SK-N-SH (cell line): Measurements from ENCODE around the gene WFIKKN1. TPM values are rescaled to one million over a fixed set of nuclear protein-coding genes. Genes with fewer than 3 reads are reported as not detected.

Experiments used
- CTCF ChIA-PET: fragments of 300-600, 350-600 bp; formaldehyde crosslinking; extraction: SDS; loops from one replicate; lab custom pipeline; 2021; lab: Yijun Ruan, JAX
- POLR2A ChIA-PET: fragments of 350-600 bp; sonication (Branson Sonifier 250); formaldehyde crosslinking; extraction: SDS; loops from one replicate; lab custom pipeline; 2020; ENCODE audit warnings: antibody characterized with exemption, inconsistent platforms; lab: Yijun Ruan, JAX
- DNase-seq: peaks from one replicate; pipeline ENCODE4 v3.0.0; 2012
- H2AFZ ChIP-seq: fragments of 200-600 bp; sonication (generic); 2 replicates; pipeline ENCODE4 v1.8.1; 2016; ENCODE audit warnings: antibody characterized with exemption, mild to moderate bottlenecking, low read depth
- H3F3A ChIP-seq: fragments of 200-600 bp; sonication (generic); replicated peaks from 2 replicates; pipeline ENCODE3; 2016; ENCODE audit warnings: antibody characterized with exemption, mild to moderate bottlenecking; ENCODE audit not compliant: insufficient read depth
- H3K27ac ChIP-seq, 2 experiments: fragments of 200-500 bp in 1 of 2; fragments of 200-600 bp in 1 of 2; sonication (Bioruptor generic) in 1 of 2; sonication (generic), shearing (Covaris generic) in 1 of 2; 2 replicates each; pipeline versions ENCODE4 v1.5.1 to v1.6.1; 2014 to 2016; ENCODE audit warnings: low read depth in 2 of 2, inconsistent platforms in 1 of 2, low read length in 1 of 2, mild to moderate bottlenecking in 1 of 2, mixed read lengths in 1 of 2
- H3K27me3 ChIP-seq: fragments of 200-600 bp; sonication (generic), shearing (Covaris generic); 2 replicates; pipeline ENCODE4 v1.6.1; 2016; ENCODE audit warnings: mixed run types; ENCODE audit not compliant: insufficient read depth
- H3K36me3 ChIP-seq, 2 experiments: fragments of 200-500 bp in 1 of 2; fragments of 200-600 bp in 1 of 2; sonication (Bioruptor generic) in 1 of 2; sonication (generic) in 1 of 2; replicated peaks in 1 of 2; 2 replicates each; pipeline versions ENCODE3 to v1.5.1; 2014 to 2016; ENCODE audit warnings: low read length in 1 of 2, mild to moderate bottlenecking in 1 of 2; ENCODE audit not compliant: insufficient read depth in 2 of 2, control insufficient read depth in 1 of 2
- H3K4me1 ChIP-seq, 2 experiments: fragments of 200-500 bp in 1 of 2; fragments of 200-600 bp in 1 of 2; sonication (Bioruptor generic) in 1 of 2; sonication (generic), shearing (Covaris generic) in 1 of 2; 2 replicates each; pipeline versions ENCODE4 v1.5.1 to v1.6.1; 2014 to 2016; ENCODE audit warnings: low read depth in 1 of 2, low read length in 1 of 2, mixed run types in 1 of 2; ENCODE audit not compliant: insufficient read depth in 2 of 2, control insufficient read depth in 1 of 2
- H3K4me2 ChIP-seq: fragments of 200-600 bp; sonication (generic), shearing (Covaris generic); 2 replicates; pipeline ENCODE4 v1.6.1; 2017; ENCODE audit warnings: mixed run types
- H3K4me3 ChIP-seq, 2 experiments: fragments of 200-500 bp in 1 of 2; fragments of 200-600 bp in 1 of 2; sonication (Bioruptor generic) in 1 of 2; sonication (generic), shearing (Covaris generic) in 1 of 2; 2 replicates each; pipeline versions ENCODE4 v1.5.1 to v1.8.1; 2014 to 2016; ENCODE audit warnings: low read depth in 2 of 2, inconsistent platforms in 1 of 2, low read length in 1 of 2, mild to moderate bottlenecking in 1 of 2, mixed read lengths in 1 of 2, moderate library complexity in 1 of 2
- H3K79me2 ChIP-seq: fragments of 200-600 bp; sonication (generic); 2 replicates; pipeline ENCODE4 v1.8.1; 2017; ENCODE audit warnings: mild to moderate bottlenecking; ENCODE audit not compliant: insufficient read depth
- H3K9ac ChIP-seq: fragments of 200-600 bp; sonication (generic); 2 replicates; pipeline ENCODE4 v1.6.1; 2017; ENCODE audit warnings: mixed run types
- H3K9me2 ChIP-seq: fragments of 200-600 bp; sonication (generic); 2 replicates; pipeline ENCODE4 v1.6.1; 2017; ENCODE audit warnings: mixed run types
- H3K9me3 ChIP-seq: fragments of 200-600 bp; sonication (generic); 2 replicates; pipeline ENCODE4 v1.6.1; 2017; ENCODE audit warnings: mixed run types, mild to moderate bottlenecking, moderate library complexity
- H4K20me1 ChIP-seq: fragments of 200-600 bp; sonication (generic); 2 replicates; pipeline ENCODE4 v1.6.1; 2017; ENCODE audit warnings: mild to moderate bottlenecking, mixed run types; ENCODE audit not compliant: insufficient read depth
- ELF1 ChIP-seq: IDR thresholded peaks from 2 replicates; pipeline ENCODE4 v1.4.0; 2012
- EP300 ChIP-seq, 2 experiments: IDR thresholded peaks; 2 replicates each; pipeline versions ENCODE4 v1.4.0 to v1.6.1; 2012; ENCODE audit warnings: borderline replicate concordance in 1 of 2, low read depth in 1 of 2, low read length in 1 of 2
- EZH2phosphoT487 ChIP-seq: fragments of 200-600 bp; sonication (generic); IDR thresholded peaks from 2 replicates; pipeline ENCODE4 v1.6.1; 2017; ENCODE audit warnings: low read depth, mixed run types, mild to moderate bottlenecking, antibody characterized with exemption, moderate library complexity, borderline replicate concordance
- FOSL2 ChIP-seq: IDR thresholded peaks from 2 replicates; pipeline ENCODE4 v1.4.0; 2012; ENCODE audit warnings: low read depth, mild to moderate bottlenecking, moderate library complexity, borderline replicate concordance
- FOXJ3 ChIP-seq: sonication (generic); formaldehyde crosslinking; IDR thresholded peaks from 2 replicates; pipeline ENCODE4 v1.5.1; 2020; ENCODE audit warnings: mild to moderate bottlenecking, missing genetic modification reagents
- FOXM1 ChIP-seq: IDR thresholded peaks from 2 replicates; pipeline ENCODE4 v1.4.0; 2012; ENCODE audit warnings: low read depth, mild to moderate bottlenecking
- JUND ChIP-seq: IDR thresholded peaks from 2 replicates; pipeline ENCODE4 v1.4.0; 2012
- MEF2A ChIP-seq: IDR thresholded peaks from 2 replicates; pipeline ENCODE4 v1.4.0; 2012; ENCODE audit warnings: low read depth, borderline replicate concordance
- NFIC ChIP-seq: IDR thresholded peaks from 2 replicates; pipeline ENCODE4 v1.4.0; 2012; ENCODE audit warnings: borderline replicate concordance
- PBX3 ChIP-seq: IDR thresholded peaks from 2 replicates; pipeline ENCODE4; 2012
- REST ChIP-seq: IDR thresholded peaks from 2 replicates; pipeline ENCODE4 v1.6.1; 2012; ENCODE audit warnings: mild to moderate bottlenecking, low read depth, low read length, moderate library complexity
- RFX5 ChIP-seq: IDR thresholded peaks from 2 replicates; pipeline ENCODE4 v1.6.1; 2012; ENCODE audit warnings: mild to moderate bottlenecking, improper control_type of control experiment, low read length
- RXRA ChIP-seq: IDR thresholded peaks from 2 replicates; pipeline ENCODE4 v1.4.0; 2012; ENCODE audit warnings: low read depth, mild to moderate bottlenecking, borderline replicate concordance
- TAF1 ChIP-seq: IDR thresholded peaks from 2 replicates; pipeline ENCODE4 v1.6.1; 2012; ENCODE audit warnings: low read depth, mild to moderate bottlenecking, low read length, moderate library complexity, borderline replicate concordance
- USF2 ChIP-seq: fragments of 150-350 bp; IDR thresholded peaks from 2 replicates; pipeline ENCODE4 v1.6.1; 2017; ENCODE audit warnings: antibody characterized with exemption, low read length, low read depth, borderline replicate concordance
- YY1 ChIP-seq: IDR thresholded peaks from 2 replicates; pipeline ENCODE4 v1.4.0; 2012; ENCODE audit warnings: low read depth, mild to moderate bottlenecking
- WGBS: methylation state at CpG from one replicate; pipeline ENCODE4 v1.1.6; 2017; ENCODE audit warnings: low lambda C conversion rate; 5-methylcytosine and 5-hydroxymethylcytosine counted together
- polyA plus RNA-seq, 3 experiments: library from polyadenylated mRNA; depleted of rRNA; stranded (reverse); fragments of >200 nt; gene quantifications; 2 replicates each; pipeline ENCODE4 v1.2.3, GENCODE V29; 2012

The WFIKKN1 gene
- polyA plus RNA-seq, 1 of the 3 experiments (the other 2 are of a cell fraction), result 0.16 TPM

GRCh38 chr16:591231-591630 lies 39.6 kb upstream of the WFIKKN1 start:
- CTCF ChIA-PET, result no interaction called here
- Histone ChIP-seq H3K4me1 (peaks cover 14 to 27% of the 10 kb centered on the region in 2 experiments; a peak in 2 of 4 replicates), H3K9me2 (no peaks in the 10 kb centered on the region), H3K27me3 (no peaks in the 10 kb centered on the region), H3K4me2 (peak overlapping the region; percentile 100), H3K9me3 (no peaks in the 10 kb centered on the region), H3K9ac (peak overlapping the region; percentile 81; the same call in 1 of the 2 replicates), H3K36me3 (peaks cover under 1 to 3% of the 10 kb centered on the region in 2 experiments), H3K79me2 (peaks cover 80% of the 10 kb centered on the region), H2AFZ (no peak overlapping the region), H4K20me1 (peaks cover 45% of the 10 kb centered on the region), H3K4me3 (peak overlapping the region; percentile 82 to 89; a peak in 3 of 4 replicates), H3K27ac (no peak overlapping the region), H3F3A (peaks cover 19% of the 10 kb centered on the region)
- POLR2A ChIA-PET, result no interaction called here
- no peak for DNase-seq
- WGBS, result 94% methylated on average over 8 of the region's 8 CpGs
- TF ChIP-seq RXRA, result no peak
- no peak for TF ChIP-seq NFIC
- no peak for TF ChIP-seq RFX5
- no peak for TF ChIP-seq JUND
- TF ChIP-seq PBX3, result no peak
- no peak for TF ChIP-seq USF2
- TF ChIP-seq REST, result no peak

- H3K4me1 ChIP-seq, result peaks cover 13 to 19% of the 10 kb centered on the region in 2 experiments; a peak in 2 of 4 replicates
- no peaks in the 10 kb centered on the region for H3K9me2 ChIP-seq
- H3K79me2 ChIP-seq, result peaks cover 84% of the 10 kb centered on the region
- H3K9me3 ChIP-seq, result no peaks in the 10 kb centered on the region
- no peaks in the 10 kb centered on the region for H3K27me3 ChIP-seq
- ChIA-PET POLR2A (no interaction called here), CTCF (interaction anchor here (1.2 kb wide), 1 partner anchor 9 kb away, joined by 4 read pairs; no protein-coding TSS in a partner anchor)
- peaks cover 2 to 3% of the 10 kb centered on the region in 2 experiments for H3K36me3 ChIP-seq
- no peak overlapping the region for H3K9ac ChIP-seq
- no peak overlapping the region for H2AFZ ChIP-seq
- WGBS, result 94% methylated on average over 14 of the region's 15 CpGs
- H3K27ac ChIP-seq, result no peak overlapping the region
- no peak for DNase-seq
- peaks cover 45% of the 10 kb centered on the region for H4K20me1 ChIP-seq
- H3K4me3 ChIP-seq, result no peak overlapping the region
- H3F3A ChIP-seq, result peaks cover 15% of the 10 kb centered on the region
- peak overlapping the region; percentile 100; the same call in 1 of the 2 replicates for H3K4me2 ChIP-seq
- TF ChIP-seq FOXJ3, result no peak
- no peak for TF ChIP-seq TAF1
- no peak for TF ChIP-seq EP300 (IDR thresholded peaks at IDR 0.05; ENCODE audit: borderline replicate concordance in 1 of 2, low read depth in 1 of 2, low read length in 1 of 2)
- TF ChIP-seq REST, result no peak
- TF ChIP-seq MEF2A, result no peak
- no peak for TF ChIP-seq YY1
- no peak for TF ChIP-seq FOXM1
- no peak for TF ChIP-seq FOSL2
- TF ChIP-seq EZH2phosphoT487, result no peak
- TF ChIP-seq RFX5, result no peak
- no peak for TF ChIP-seq ELF1
- TF ChIP-seq NFIC, result no peak
These were observed 38.8 kb upstream of the WFIKKN1 start for GRCh38 chr16:591892-592517.
